Measurements from ENCODE around the gene TLX1. TPM values are rescaled to one million over a fixed set of nuclear protein-coding genes. Genes with fewer than 3 reads are reported as not detected.

Gene TLX1
- total and polyA plus RNA-seq, 9 donors = not detected

DNA sequence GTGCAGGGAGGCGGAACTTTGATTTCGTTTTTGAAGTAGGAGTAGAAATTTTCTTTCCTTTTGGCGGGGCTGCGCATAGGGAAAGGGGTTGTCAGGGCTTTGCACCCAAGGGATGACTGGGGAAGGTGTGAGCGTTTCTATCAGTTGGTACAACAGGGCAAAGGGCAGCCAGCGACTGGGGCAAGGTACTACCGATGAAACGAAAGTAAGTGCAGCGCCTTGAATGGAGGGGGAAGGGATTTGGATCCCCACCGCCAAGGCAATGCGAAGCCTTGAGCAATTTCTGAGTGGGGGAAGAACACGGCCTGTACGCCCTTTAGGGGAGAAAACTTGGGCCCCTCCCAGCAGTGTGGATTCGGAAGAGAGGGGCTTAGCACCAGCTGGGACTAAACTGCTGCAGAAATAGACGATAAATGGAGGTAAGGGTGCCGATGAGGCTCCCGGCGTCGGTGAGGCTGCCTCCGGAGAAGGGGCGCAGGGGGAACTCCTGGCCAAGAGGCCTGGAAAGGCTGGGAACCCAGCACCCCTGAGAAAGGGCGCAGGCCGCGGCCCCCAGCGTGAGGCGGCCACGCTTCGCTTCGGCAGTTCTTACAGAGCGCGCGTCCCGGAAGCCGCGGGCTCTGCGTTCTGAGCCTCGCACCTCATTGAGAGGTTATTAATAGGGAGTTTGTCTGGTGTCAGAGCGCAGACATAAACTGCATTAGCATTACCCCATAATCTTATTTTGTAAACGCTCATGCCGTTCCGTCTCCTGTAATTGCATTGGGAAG is 10.0 kb upstream of the TLX1 start:
- Histone ChIP-seq H3K36me3 (no peaks in the 10 kb centered on the region), H3K9me3 (no peaks in the 10 kb centered on the region), H3K4me1 (ENCODE audit: insufficient read depth) (peaks cover 9% of the 10 kb centered on the region), H3K4me3 (peak overlapping the region; percentile 39), H3K27me3 (peaks cover 2% of the 10 kb centered on the region), H3K27ac (no peak overlapping the region)
- intact Hi-C loops (cut with DNase I) = no loop called here
- TF ChIP-seq, protein P1, sequence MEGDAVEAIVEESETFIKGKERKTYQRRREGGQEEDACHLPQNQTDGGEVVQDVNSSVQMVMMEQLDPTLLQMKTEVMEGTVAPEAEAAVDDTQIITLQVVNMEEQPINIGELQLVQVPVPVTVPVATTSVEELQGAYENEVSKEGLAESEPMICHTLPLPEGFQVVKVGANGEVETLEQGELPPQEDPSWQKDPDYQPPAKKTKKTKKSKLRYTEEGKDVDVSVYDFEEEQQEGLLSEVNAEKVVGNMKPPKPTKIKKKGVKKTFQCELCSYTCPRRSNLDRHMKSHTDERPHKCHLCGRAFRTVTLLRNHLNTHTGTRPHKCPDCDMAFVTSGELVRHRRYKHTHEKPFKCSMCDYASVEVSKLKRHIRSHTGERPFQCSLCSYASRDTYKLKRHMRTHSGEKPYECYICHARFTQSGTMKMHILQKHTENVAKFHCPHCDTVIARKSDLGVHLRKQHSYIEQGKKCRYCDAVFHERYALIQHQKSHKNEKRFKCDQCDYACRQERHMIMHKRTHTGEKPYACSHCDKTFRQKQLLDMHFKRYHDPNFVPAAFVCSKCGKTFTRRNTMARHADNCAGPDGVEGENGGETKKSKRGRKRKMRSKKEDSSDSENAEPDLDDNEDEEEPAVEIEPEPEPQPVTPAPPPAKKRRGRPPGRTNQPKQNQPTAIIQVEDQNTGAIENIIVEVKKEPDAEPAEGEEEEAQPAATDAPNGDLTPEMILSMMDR (IDR thresholded peaks at IDR 0.05) = no peak
- no peak for TF ChIP-seq EP300 (IDR thresholded peaks at IDR 0.05)
- TF ChIP-seq POLR2A (IDR thresholded peaks at IDR 0.05) = no peak
- no peak for DNase-seq
- 10 to 12% (median 11%) methylated on average over 41 of the region's 41 CpGs for WGBS, 3 donors

DNA sequence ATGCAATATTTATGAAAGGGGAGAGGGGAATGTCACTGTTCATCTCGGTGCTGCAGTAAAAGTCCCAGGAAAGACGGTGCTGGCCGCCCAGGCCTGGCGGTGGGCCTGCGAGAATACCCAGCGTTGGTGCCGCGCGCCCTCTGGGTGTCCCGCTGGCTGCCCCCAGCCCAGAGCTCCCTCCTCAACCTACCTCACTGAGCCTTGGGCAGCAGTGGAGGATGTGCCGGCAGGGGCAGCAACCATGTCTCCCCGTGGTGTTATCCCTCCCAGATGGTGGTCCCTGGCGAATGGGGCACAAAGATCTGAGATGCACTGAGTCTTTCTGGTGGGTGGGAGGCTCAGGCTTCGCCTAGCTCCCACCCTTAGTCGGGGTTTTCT is 9.5 kb upstream of the TLX1 start:
- intact Hi-C loops (cut with DNase I) = no loop called here
- H3K27me3 ChIP-seq = peaks cover 2% of the 10 kb centered on the region
- no peak overlapping the region for H3K27ac ChIP-seq
- 7 to 14% (median 8%) methylated on average over 14 to 15 of the region's 15 CpGs for WGBS, 3 donors
- H3K4me3 ChIP-seq = no peak overlapping the region
- no peaks in the 10 kb centered on the region for H3K36me3 ChIP-seq
- no peaks in the 10 kb centered on the region for H3K9me3 ChIP-seq
- no peak for TF ChIP-seq EP300 (IDR thresholded peaks at IDR 0.05)
- TF ChIP-seq, protein P1 (IDR thresholded peaks at IDR 0.05) = no peak
- TF ChIP-seq POLR2A (IDR thresholded peaks at IDR 0.05) = no peak
- DNase-seq = no peak
- H3K4me1 ChIP-seq (ENCODE audit: insufficient read depth) = peaks cover 9% of the 10 kb centered on the region

DNA sequence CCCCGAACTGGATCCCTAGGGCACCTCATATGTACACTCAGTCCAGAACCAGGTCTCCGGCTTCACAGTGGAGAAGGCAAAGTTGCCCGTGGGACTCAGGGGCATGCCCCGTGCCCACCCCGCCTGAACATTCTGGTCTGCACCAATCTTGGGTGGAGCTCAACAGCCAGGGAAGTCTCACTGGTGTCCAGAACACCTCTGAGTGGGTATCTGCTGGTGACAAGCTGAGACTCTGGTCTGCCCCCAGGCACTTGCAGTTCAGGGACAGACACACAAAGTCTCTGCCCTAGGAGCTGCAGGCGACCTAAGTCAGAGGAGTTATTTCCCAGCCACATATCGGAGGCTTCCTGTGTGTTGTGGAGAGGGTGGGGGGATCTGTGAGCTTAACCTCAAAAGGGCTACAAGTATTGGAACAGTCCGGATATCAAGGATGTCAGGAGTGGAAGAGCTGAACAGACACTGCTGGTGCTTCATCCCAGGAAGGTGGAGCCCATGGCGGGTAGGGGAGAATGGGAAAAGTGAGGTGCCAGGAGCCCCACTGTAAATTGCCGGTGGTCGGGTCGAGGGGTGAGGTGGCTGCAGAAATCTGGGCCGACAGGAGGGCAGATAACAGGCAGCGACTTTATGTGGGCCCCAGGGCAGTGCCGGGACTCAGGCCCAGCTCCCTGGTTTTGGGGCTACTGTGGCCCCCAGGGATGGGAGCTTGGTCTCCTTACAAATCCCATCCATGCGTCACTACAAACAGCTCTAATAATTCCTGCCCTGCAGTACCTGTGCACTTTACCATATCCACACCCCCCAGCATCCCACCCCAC is 8.6 kb upstream of the TLX1 start:
- no peak overlapping the region for H3K4me3 ChIP-seq
- H3K27ac ChIP-seq = no peak overlapping the region
- intact Hi-C loops (cut with DNase I) = no loop called here
- TF ChIP-seq POLR2A (IDR thresholded peaks at IDR 0.05) = no peak
- TF ChIP-seq EP300 (IDR thresholded peaks at IDR 0.05) = no peak
- TF ChIP-seq, protein P1 (IDR thresholded peaks at IDR 0.05) = no peak
- peaks cover 9% of the 10 kb centered on the region for H3K4me1 ChIP-seq (ENCODE audit: insufficient read depth)
- H3K27me3 ChIP-seq = peaks cover 2% of the 10 kb centered on the region
- H3K36me3 ChIP-seq = no peaks in the 10 kb centered on the region
- no peak for DNase-seq
- no peaks in the 10 kb centered on the region for H3K9me3 ChIP-seq
- WGBS, 3 donors = 32 to 50% (median 34%) methylated on average over 16 of the region's 16 CpGs

DNA sequence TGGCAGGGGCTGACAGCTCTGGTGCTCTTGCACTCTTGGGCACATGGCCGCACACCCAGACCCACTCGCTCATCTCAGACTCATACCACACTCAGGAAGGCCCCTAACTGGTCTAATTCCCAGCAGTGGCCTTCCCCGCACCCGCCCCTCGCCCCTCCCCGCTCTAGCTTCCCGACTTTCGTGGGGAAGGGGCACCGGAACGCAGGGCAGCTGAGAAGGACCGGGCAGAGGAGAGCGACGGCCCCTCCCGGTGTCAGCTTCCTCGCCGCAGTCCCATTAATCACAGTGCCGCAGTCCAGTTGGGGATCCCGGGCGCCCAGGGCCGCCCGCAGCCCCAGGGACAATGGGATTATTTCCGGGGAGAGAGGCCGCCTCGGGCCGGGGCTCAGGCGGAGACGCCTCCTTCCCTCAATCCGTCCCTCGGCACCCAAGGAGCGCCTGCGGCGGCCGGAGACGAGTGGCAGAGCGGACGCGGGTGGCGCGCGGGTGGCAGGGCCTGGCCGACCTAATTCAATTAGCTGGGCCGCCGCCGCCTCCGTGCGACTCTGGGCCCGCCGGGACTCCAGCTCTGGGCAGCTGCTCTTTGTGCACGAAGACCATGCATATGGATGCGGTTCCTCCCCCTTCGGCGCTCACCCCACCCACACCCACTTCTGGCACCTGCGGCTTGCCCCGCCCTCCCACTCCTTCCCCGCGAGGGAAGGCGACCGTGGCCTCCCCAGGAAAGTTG is 7.8 kb upstream of the TLX1 start:
- Histone ChIP-seq H3K4me3 (no peak overlapping the region), H3K36me3 (no peaks in the 10 kb centered on the region), H3K9me3 (no peaks in the 10 kb centered on the region), H3K27me3 (peaks cover 2% of the 10 kb centered on the region), H3K4me1 (ENCODE audit: insufficient read depth) (peaks cover 9% of the 10 kb centered on the region), H3K27ac (no peak overlapping the region)
- no peak for DNase-seq
- TF ChIP-seq, protein P1 (IDR thresholded peaks at IDR 0.05) = no peak
- no peak for TF ChIP-seq POLR2A (IDR thresholded peaks at IDR 0.05)
- TF ChIP-seq EP300 (IDR thresholded peaks at IDR 0.05) = no peak
- 2 to 3% (median 3%) methylated on average over 44 to 58 of the region's 58 CpGs for WGBS, 3 donors
- intact Hi-C loops (cut with DNase I) = no loop called here

All from ovary (tissue), 9 donors.